Fibroblast of lung (primary cell): ENCODE measurements around the gene FAM117B. TPM values are rescaled to one million over a fixed set of nuclear protein-coding genes. Genes with fewer than 3 reads are reported as not detected.

ENCODE experiments used
- DNase-seq, 2 donors: peaks; one replicate each; pipeline versions ENCODE4 v3.0.0 to v3.0.0-alpha.2; 2010; ENCODE audit warnings: low read depth in 2 of 2
- H2AFZ ChIP-seq: 2 replicates; pipeline ENCODE4 v1.5.1; 2012; ENCODE audit warnings: low read length, control low read depth, inconsistent platforms
- H3K27ac ChIP-seq: 2 replicates; pipeline ENCODE4 v1.5.1; 2011; ENCODE audit warnings: low read length, control low read depth; ENCODE audit not compliant: insufficient read depth
- H3K27me3 ChIP-seq: 2 replicates; pipeline ENCODE4 v1.5.1; 2011; ENCODE audit warnings: mild to moderate bottlenecking, low read length; ENCODE audit not compliant: control insufficient read depth, insufficient read depth
- H3K36me3 ChIP-seq: 2 replicates; pipeline ENCODE4 v1.5.1; 2011; ENCODE audit warnings: low read length; ENCODE audit not compliant: control insufficient read depth, insufficient read depth
- H3K4me1 ChIP-seq: 2 replicates; pipeline ENCODE4 v1.5.1; 2011; ENCODE audit warnings: low read length; ENCODE audit not compliant: control insufficient read depth, insufficient read depth; ENCODE audit errors: extremely low read depth
- H3K4me2 ChIP-seq: 2 replicates; pipeline ENCODE4 v1.5.1; 2011; ENCODE audit warnings: low read length, control low read depth; ENCODE audit not compliant: insufficient read depth; ENCODE audit errors: extremely low read depth
- H3K4me3 ChIP-seq, 4 experiments: fragments of 200-600 bp in 1 of 4; sonication (generic) in 1 of 4; replicated peaks in 1 of 4; 2 replicates each; pipeline ENCODE4 v1.5.1; 2011 to 2016; ENCODE audit warnings: low read length in 4 of 4, low read depth in 3 of 4, mild to moderate bottlenecking in 3 of 4, control low read depth in 2 of 4, inconsistent platforms in 1 of 4, mixed read lengths in 1 of 4; ENCODE audit not compliant: insufficient read depth in 1 of 4; ENCODE audit errors: control extremely low read depth in 1 of 4
- H3K79me2 ChIP-seq: 2 replicates; pipeline ENCODE4 v1.5.1; 2012; ENCODE audit warnings: mild to moderate bottlenecking, low read length, inconsistent platforms; ENCODE audit not compliant: control insufficient read depth, insufficient read depth
- H3K9ac ChIP-seq: 2 replicates; pipeline ENCODE4 v1.5.1; 2011; ENCODE audit warnings: mild to moderate bottlenecking, low read length, control low read depth; ENCODE audit not compliant: insufficient read depth
- H3K9me3 ChIP-seq: 2 replicates; pipeline ENCODE4 v1.5.1; 2012; ENCODE audit warnings: low read depth, low read length; ENCODE audit not compliant: control insufficient read depth, insufficient read depth
- H4K20me1 ChIP-seq: 2 replicates; pipeline ENCODE4 v1.5.1; 2011; ENCODE audit warnings: low read length; ENCODE audit not compliant: control insufficient read depth, insufficient read depth; ENCODE audit errors: extremely low read depth
- CTCF ChIP-seq, 2 donors: IDR thresholded peaks in 1 of 2; conservative IDR thresholded peaks in 1 of 2; 1 replicate in 1 of 2; 2 replicates in 1 of 2; pipeline ENCODE4 v1.5.1; 2011 to 2012; ENCODE audit warnings: low read length in 2 of 2, control low read depth in 1 of 2, inconsistent platforms in 1 of 2, low read depth in 1 of 2, mild to moderate bottlenecking in 1 of 2
- EZH2 ChIP-seq: IDR thresholded peaks from 2 replicates; pipeline ENCODE4 v1.5.1; 2012; ENCODE audit warnings: low read length, control low read depth, mild to moderate bottlenecking; ENCODE audit errors: missing control alignments
- polyA plus RNA-seq, 2 donors: library from polyadenylated mRNA; depleted of rRNA in 1 of 2; stranded (reverse) in 1 of 2; unstranded in 1 of 2; fragments of >200 nt; gene quantifications; 2 replicates each; pipeline ENCODE4 v1.2.1, GENCODE V29; 2011 to 2012; ENCODE audit warnings: missing spikeins in 1 of 2
- total RNA-seq: library from RNA; depleted of rRNA; stranded (reverse); fragments of >200 nt; gene quantifications from 2 replicates; pipeline ENCODE4 v1.2.1, GENCODE V29; 2014

The FAM117B gene
- total and polyA plus RNA-seq, 2 donors (not counting 1 experiment from before 2014, with no cell fraction given) = 0.73 to 1.8 TPM

GRCh38 chr2:202652119-202652518, 17.4 kb downstream of the FAM117B start:
- Histone ChIP-seq H3K27ac (no peak overlapping the region), H2AFZ (no peak overlapping the region), H4K20me1 (no peaks in the 10 kb centered on the region), H3K4me3 (no peak overlapping the region), H3K27me3 (no peaks in the 10 kb centered on the region), H3K9me3 (no peaks in the 10 kb centered on the region), H3K79me2 (no peaks in the 10 kb centered on the region), H3K9ac (no peak overlapping the region), H3K36me3 (no peaks in the 10 kb centered on the region), H3K4me2 (no peak overlapping the region), H3K4me1 (no peaks in the 10 kb centered on the region)
- no peak for DNase-seq
- TF ChIP-seq CTCF (conservative IDR thresholded peaks at IDR 0.05 in 1 of 2, IDR thresholded peaks at IDR 0.05 in 1 of 2; ENCODE audit: low read depth in 1 of 2, low read length in 2 of 2) (no peak), EZH2 (no peak)

GRCh38 chr2:202653890-202654289, 19.1 kb downstream of the FAM117B start:
- H3K4me2 ChIP-seq = no peak overlapping the region
- DNase-seq = no peak
- H3K79me2 ChIP-seq = no peaks in the 10 kb centered on the region

GRCh38 chr2:202657876-202658275, 23.1 kb downstream of the FAM117B start:
- no peaks in the 10 kb centered on the region for H3K79me2 ChIP-seq
- H3K4me1 ChIP-seq = no peaks in the 10 kb centered on the region
- H3K4me2 ChIP-seq = no peak overlapping the region
- H3K9me3 ChIP-seq = no peaks in the 10 kb centered on the region
- no peaks in the 10 kb centered on the region for H4K20me1 ChIP-seq
- TF ChIP-seq EZH2 = no peak
- no peak for TF ChIP-seq CTCF (conservative IDR thresholded peaks at IDR 0.05 in 1 of 2, IDR thresholded peaks at IDR 0.05 in 1 of 2; ENCODE audit: low read depth in 1 of 2, low read length in 2 of 2)
- H2AFZ ChIP-seq = no peak overlapping the region
- no peaks in the 10 kb centered on the region for H3K36me3 ChIP-seq
- no peak overlapping the region for H3K4me3 ChIP-seq
- DNase-seq = no peak
- H3K27ac ChIP-seq = no peak overlapping the region
- H3K9ac ChIP-seq = no peak overlapping the region
- no peaks in the 10 kb centered on the region for H3K27me3 ChIP-seq

More at GRCh38 chr2:202653890-202654289, 19.1 kb downstream of the FAM117B start:
- H3K4me3 ChIP-seq = no peak overlapping the region
- no peaks in the 10 kb centered on the region for H3K9me3 ChIP-seq
- no peak overlapping the region for H2AFZ ChIP-seq
- TF ChIP-seq CTCF (conservative IDR thresholded peaks at IDR 0.05 in 1 of 2, IDR thresholded peaks at IDR 0.05 in 1 of 2; ENCODE audit: low read depth in 1 of 2, low read length in 2 of 2) (no peak), EZH2 (no peak)
- H3K27ac ChIP-seq = no peak overlapping the region
- no peaks in the 10 kb centered on the region for H3K36me3 ChIP-seq
- H3K27me3 ChIP-seq = no peaks in the 10 kb centered on the region
- no peaks in the 10 kb centered on the region for H3K4me1 ChIP-seq
- no peaks in the 10 kb centered on the region for H4K20me1 ChIP-seq
- no peak overlapping the region for H3K9ac ChIP-seq
